ENCODE results near the gene ATP1A4.

- TF ChIP-seq YY1 (IDR thresholded peaks at IDR 0.05) (no peak), CTCF (IDR thresholded peaks at IDR 0.05; ENCODE audit: low read depth, low read length, missing input control) (no peak), SP1 (IDR thresholded peaks at IDR 0.05) (no peak), MAX (IDR thresholded peaks at IDR 0.05) (no peak), GABPA (IDR thresholded peaks at IDR 0.05 in 1 of 2, conservative IDR thresholded peaks at IDR 0.05 in 1 of 2) (no peak), EGR1 (IDR thresholded peaks at IDR 0.05; ENCODE audit: low read depth in 2 of 2) (no peak), RXRA (IDR thresholded peaks at IDR 0.05) (no peak), TAF1 (conservative IDR thresholded peaks at IDR 0.05) (no peak)
Observed at GRCh38 chr1:160107512-160107911, 43.9 kb upstream of the ATP1A4 start.
